Endothelial cell of umbilical vein (primary cell): ENCODE results near the gene SPG7.
"Not testable (repeated sequence)": the region's sequence is repeated elsewhere in the genome, so short reads cannot be mapped to it uniquely, and the experiment has no call there.

Experiments
- FOS ChIP-seq: IDR thresholded peaks from 2 replicates; pipeline ENCODE4 v1.6.1; 2011; ENCODE audit warnings: mild to moderate bottlenecking, low read length, moderate library complexity, borderline replicate concordance; ENCODE audit not compliant: insufficient read depth
- POLR2A ChIP-seq: IDR thresholded peaks from 2 replicates; pipeline ENCODE4 v1.6.1; 2012; ENCODE audit warnings: low read depth, mild to moderate bottlenecking, control low read depth, low read length
- TF ChIP-seq, protein P1 (sequence below), 2 donors: IDR thresholded peaks; 1 replicate in 1 of 2; 2 replicates in 1 of 2; pipeline ENCODE4 v1.5.1; 2011; ENCODE audit warnings: low read length in 2 of 2, mild to moderate bottlenecking in 2 of 2, moderate library complexity in 2 of 2, control low read depth in 1 of 2, inconsistent platforms in 1 of 2, low read depth in 1 of 2; ENCODE audit not compliant: insufficient read depth in 1 of 2; ENCODE audit errors: extremely low read depth in 1 of 2
- TF ChIP-seq, protein P2 (sequence below): IDR thresholded peaks from 2 replicates; pipeline ENCODE4 v1.6.1; 2011; ENCODE audit not compliant: insufficient read depth, insufficient read length

DNA sequence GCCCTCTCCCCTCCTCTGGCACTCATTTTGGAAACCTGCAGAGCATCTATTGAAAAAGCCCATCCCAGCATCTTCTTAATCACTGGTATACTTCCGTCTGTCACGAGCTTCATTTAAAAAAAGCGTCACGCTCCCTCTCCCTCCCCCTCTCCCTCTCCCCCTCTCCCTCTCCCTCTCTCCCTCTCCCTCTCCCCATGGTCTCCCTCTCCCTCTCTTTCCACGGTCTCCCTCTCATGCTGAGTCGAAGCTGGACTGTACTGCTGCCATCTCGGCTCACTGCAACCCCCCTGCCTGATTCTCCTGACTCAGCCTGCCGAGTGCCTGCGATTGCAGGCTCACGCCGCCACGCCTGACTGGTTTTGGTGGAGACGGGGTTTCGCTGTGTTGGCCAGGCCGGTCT lies 46.3 kb upstream of the SPG7 start:
- TF ChIP-seq, protein P1, sequence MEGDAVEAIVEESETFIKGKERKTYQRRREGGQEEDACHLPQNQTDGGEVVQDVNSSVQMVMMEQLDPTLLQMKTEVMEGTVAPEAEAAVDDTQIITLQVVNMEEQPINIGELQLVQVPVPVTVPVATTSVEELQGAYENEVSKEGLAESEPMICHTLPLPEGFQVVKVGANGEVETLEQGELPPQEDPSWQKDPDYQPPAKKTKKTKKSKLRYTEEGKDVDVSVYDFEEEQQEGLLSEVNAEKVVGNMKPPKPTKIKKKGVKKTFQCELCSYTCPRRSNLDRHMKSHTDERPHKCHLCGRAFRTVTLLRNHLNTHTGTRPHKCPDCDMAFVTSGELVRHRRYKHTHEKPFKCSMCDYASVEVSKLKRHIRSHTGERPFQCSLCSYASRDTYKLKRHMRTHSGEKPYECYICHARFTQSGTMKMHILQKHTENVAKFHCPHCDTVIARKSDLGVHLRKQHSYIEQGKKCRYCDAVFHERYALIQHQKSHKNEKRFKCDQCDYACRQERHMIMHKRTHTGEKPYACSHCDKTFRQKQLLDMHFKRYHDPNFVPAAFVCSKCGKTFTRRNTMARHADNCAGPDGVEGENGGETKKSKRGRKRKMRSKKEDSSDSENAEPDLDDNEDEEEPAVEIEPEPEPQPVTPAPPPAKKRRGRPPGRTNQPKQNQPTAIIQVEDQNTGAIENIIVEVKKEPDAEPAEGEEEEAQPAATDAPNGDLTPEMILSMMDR (IDR thresholded peaks at IDR 0.05; ENCODE audit: extremely low read depth in 1 of 2, insufficient read depth in 1 of 2, low read depth in 1 of 2, low read length in 2 of 2), result not testable (repeated sequence)
- TF ChIP-seq, protein P2, sequence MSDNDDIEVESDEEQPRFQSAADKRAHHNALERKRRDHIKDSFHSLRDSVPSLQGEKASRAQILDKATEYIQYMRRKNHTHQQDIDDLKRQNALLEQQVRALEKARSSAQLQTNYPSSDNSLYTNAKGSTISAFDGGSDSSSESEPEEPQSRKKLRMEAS, result not testable (repeated sequence)
- TF ChIP-seq POLR2A, FOS: not testable (repeated sequence)
